Upper lobe of left lung (tissue), 6 donors: ENCODE measurements around the gene CCDC82. TPM values are rescaled to one million over a fixed set of nuclear protein-coding genes. Genes with fewer than 3 reads are reported as not detected.

ENCODE experiments used
- ATAC-seq, 2 donors: fragments of 200-7000 bp; cut with Tn5 transposase; one replicate each; pipeline ENCODE4 v1.9.1; 2022; ENCODE audit warnings: mild to moderate bottlenecking in 2 of 2, moderate library complexity in 2 of 2; ENCODE audit not compliant: low FRiP score in 2 of 2
- DNase-seq, 2 donors: peaks; one replicate each; pipeline ENCODE4 v3.0.0-alpha.2; 2019 to 2020
- H3K27ac ChIP-seq, 4 donors: fragments of 200-600 bp; sonication (generic); one replicate each; pipeline ENCODE4 v1.5.1; 2016 to 2019
- H3K27me3 ChIP-seq, 4 donors: fragments of 200-600 bp; sonication (generic); one replicate each; pipeline ENCODE4 v1.5.1; 2017 to 2019
- H3K36me3 ChIP-seq, 4 donors: fragments of 200-600 bp; sonication (generic); one replicate each; pipeline ENCODE4 v1.5.1; 2016 to 2019
- H3K4me1 ChIP-seq, 4 donors: fragments of 200-600 bp; sonication (generic); one replicate each; pipeline ENCODE4 v1.5.1; 2018 to 2019
- H3K4me3 ChIP-seq, 4 donors: fragments of 200-600 bp; sonication (generic); one replicate each; pipeline ENCODE4 v1.5.1; 2017 to 2019; ENCODE audit warnings: mild to moderate bottlenecking in 2 of 4, moderate library complexity in 1 of 4
- H3K9me3 ChIP-seq, 4 donors: fragments of 200-600 bp; sonication (generic); one replicate each; pipeline ENCODE4 v1.5.1; 2018 to 2019
- CTCF ChIP-seq, 6 experiments: fragments of 450-650 bp in 4 of 6; fragments of 200-600 bp in 2 of 6; sonication (generic) in 2 of 6; IDR thresholded peaks; one replicate each; pipeline ENCODE4 v1.5.1; 2016 to 2019; ENCODE audit warnings: antibody characterized with exemption in 6 of 6
- EP300 ChIP-seq, 4 donors: sonication (generic); formaldehyde crosslinking; IDR thresholded peaks; one replicate each; pipeline ENCODE4 v1.5.1; 2017; ENCODE audit warnings: antibody characterized with exemption in 4 of 4, control low read depth in 2 of 4
- POLR2A ChIP-seq, 4 donors: fragments of 450-650 bp; IDR thresholded peaks; one replicate each; pipeline ENCODE4 v1.5.1; 2016 to 2017; ENCODE audit warnings: antibody characterized with exemption in 4 of 4, mild to moderate bottlenecking in 2 of 4
- POLR2AphosphoS5 ChIP-seq, 2 donors: sonication (generic); formaldehyde crosslinking; IDR thresholded peaks; one replicate each; pipeline ENCODE4 v1.5.1; 2017; ENCODE audit warnings: antibody characterized with exemption in 2 of 2
- WGBS, 2 donors: methylation state at CpG; one replicate each; pipeline ENCODE4 v1.1.5; 2017 to 2018; 5-methylcytosine and 5-hydroxymethylcytosine counted together
- total RNA-seq, 6 donors: library from RNA; depleted of rRNA in 4 of 6; stranded (reverse); fragments of >200 nt in 4 of 6; gene quantifications; one replicate each; pipeline versions ENCODE4 v1.1.0 to v1.2.1, GENCODE V29; 2016 to 2021
- donor health status: DM: no; HTN: no; CAD: no; lungs with moderate emphysema.
- donor health status: DM: no; HTN: yes; CAD: no; lungs with severe emphysema.

Gene CCDC82
- total RNA-seq, 6 donors from 2014 or later, result 21.0 to 116 (median 32.9) TPM

GRCh38 chr11:96373826-96374225, 15.9 kb downstream of the CCDC82 start:
- ATAC-seq (no peak), DNase-seq (no peak)
- Histone ChIP-seq H3K9me3 (no peaks in the 10 kb centered on the region), H3K4me1 (no peaks in the 10 kb centered on the region), H3K27ac (no peak overlapping the region), H3K4me3 (no peak overlapping the region), H3K36me3 (peaks cover 0 to 44% (median 12%) of the 10 kb centered on the region in 4 donors), H3K27me3 (no peaks in the 10 kb centered on the region)
- TF ChIP-seq POLR2AphosphoS5 (IDR thresholded peaks at IDR 0.05) (no peak), POLR2A (IDR thresholded peaks at IDR 0.05) (no peak), CTCF (IDR thresholded peaks at IDR 0.05) (no peak), EP300 (IDR thresholded peaks at IDR 0.05) (no peak)
- WGBS, 2 donors, result 91% methylated on average over 4 of the region's 4 CpGs

- peaks cover 0 to 68% (median 13%) of the 10 kb centered on the region in 4 donors for H3K36me3 ChIP-seq
- DNase-seq (no peak), ATAC-seq (no peak)
- WGBS, 2 donors, result 79 to 92% methylated on average over 2 of the region's 2 CpGs
- H3K9me3 ChIP-seq, result no peaks in the 10 kb centered on the region
- H3K27me3 ChIP-seq, result no peaks in the 10 kb centered on the region
- no peak for TF ChIP-seq CTCF (IDR thresholded peaks at IDR 0.05)
- TF ChIP-seq POLR2A (IDR thresholded peaks at IDR 0.05), result no peak
- no peak for TF ChIP-seq EP300 (IDR thresholded peaks at IDR 0.05)
- TF ChIP-seq POLR2AphosphoS5 (IDR thresholded peaks at IDR 0.05), result no peak
- H3K27ac ChIP-seq, result no peak overlapping the region
- H3K4me3 ChIP-seq, result no peak overlapping the region
- H3K4me1 ChIP-seq, result no peaks in the 10 kb centered on the region
Measured at GRCh38 chr11:96367342-96367741, 22.4 kb downstream of the CCDC82 start.

GRCh38 chr11:96366024-96366423, 23.7 kb downstream of the CCDC82 start:
- Histone ChIP-seq H3K4me3 (no peak overlapping the region), H3K27me3 (no peaks in the 10 kb centered on the region), H3K9me3 (no peaks in the 10 kb centered on the region), H3K27ac (no peak overlapping the region), H3K4me1 (no peaks in the 10 kb centered on the region), H3K36me3 (peaks cover 0 to 59% (median 12%) of the 10 kb centered on the region in 4 donors)
- TF ChIP-seq EP300 (IDR thresholded peaks at IDR 0.05) (no peak), CTCF (IDR thresholded peaks at IDR 0.05) (no peak), POLR2A (IDR thresholded peaks at IDR 0.05) (no peak), POLR2AphosphoS5 (IDR thresholded peaks at IDR 0.05) (no peak)
- ATAC-seq (no peak), DNase-seq (no peak)
- WGBS, 2 donors, result 91 to 92% methylated on average over 1 of the region's 1 CpG

- H3K4me3 ChIP-seq, result no peak overlapping the region
- no peak for TF ChIP-seq EP300 (IDR thresholded peaks at IDR 0.05)
- TF ChIP-seq CTCF (IDR thresholded peaks at IDR 0.05), result no peak
- no peak for TF ChIP-seq POLR2AphosphoS5 (IDR thresholded peaks at IDR 0.05)
- no peak for TF ChIP-seq POLR2A (IDR thresholded peaks at IDR 0.05)
- no peaks in the 10 kb centered on the region for H3K27me3 ChIP-seq
- no peak overlapping the region for H3K27ac ChIP-seq
- no peak for DNase-seq
- no peaks in the 10 kb centered on the region for H3K9me3 ChIP-seq
- no peak for ATAC-seq
- no peaks in the 10 kb centered on the region for H3K4me1 ChIP-seq
- WGBS, 2 donors, result 67 to 72% methylated on average over 1 of the region's 1 CpG
- peaks cover 0 to 54% (median 9%) of the 10 kb centered on the region in 4 donors for H3K36me3 ChIP-seq
Measured at GRCh38 chr11:96365493-96365892, 24.2 kb downstream of the CCDC82 start.

- Histone ChIP-seq H3K9me3 (no peaks in the 10 kb centered on the region), H3K4me1 (no peaks in the 10 kb centered on the region), H3K27me3 (no peaks in the 10 kb centered on the region), H3K27ac (no peak overlapping the region), H3K36me3 (peaks cover 0 to 50% (median 12%) of the 10 kb centered on the region in 4 donors), H3K4me3 (no peak overlapping the region)
- WGBS, 2 donors, result 86 to 91% methylated on average over 2 of the region's 2 CpGs
- TF ChIP-seq POLR2A (IDR thresholded peaks at IDR 0.05), result no peak
- TF ChIP-seq POLR2AphosphoS5 (IDR thresholded peaks at IDR 0.05), result no peak
- no peak for TF ChIP-seq CTCF (IDR thresholded peaks at IDR 0.05)
- TF ChIP-seq EP300 (IDR thresholded peaks at IDR 0.05), result no peak
- no peak for DNase-seq
- no peak for ATAC-seq
Measured at GRCh38 chr11:96361778-96362177, 27.9 kb downstream of the CCDC82 start.
